Keratinocyte (primary cell): Measurements from ENCODE around the gene LRRC8D. TPM values are rescaled to one million over a fixed set of nuclear protein-coding genes. Genes with fewer than 3 reads are reported as not detected.

Experiments
- DNase-seq: peaks from one replicate; pipeline ENCODE4 v3.0.0-alpha.2; 2011; ENCODE audit warnings: low read depth, missing footprints, low spot score
- FAIRE-seq: peaks from 2 replicates; lab custom pipeline; 2011; peaks lifted over from hg19 to GRCh38; lab: Jason Lieb, UNC
- H2AFZ ChIP-seq: 2 replicates; pipeline ENCODE4 v1.6.0; 2012; ENCODE audit warnings: low read length, control low read depth, inconsistent platforms; ENCODE audit not compliant: control insufficient read depth
- H3K27ac ChIP-seq: 2 replicates; pipeline ENCODE4 v1.5.1; 2011; ENCODE audit warnings: low read length; ENCODE audit not compliant: control insufficient read depth, insufficient read depth
- H3K27me3 ChIP-seq: 3 replicates; pipeline ENCODE4 v1.6.0; 2011; ENCODE audit warnings: low read length; ENCODE audit not compliant: control insufficient read depth, insufficient read depth; ENCODE audit errors: extremely low read depth
- H3K36me3 ChIP-seq, 2 experiments: 2 replicates in 1 of 2; 3 replicates in 1 of 2; pipeline ENCODE4 v1.5.1; 2011; ENCODE audit warnings: low read length in 2 of 2, mild to moderate bottlenecking in 1 of 2; ENCODE audit not compliant: control insufficient read depth in 2 of 2, insufficient read depth in 2 of 2; ENCODE audit errors: extremely low read depth in 1 of 2
- H3K4me1 ChIP-seq: 3 replicates; pipeline ENCODE4 v1.5.1; 2011; ENCODE audit warnings: low read length; ENCODE audit not compliant: control insufficient read depth, insufficient read depth; ENCODE audit errors: extremely low read depth
- H3K4me2 ChIP-seq: 3 replicates; pipeline ENCODE4 v1.6.0; 2011; ENCODE audit warnings: low read depth, low read length; ENCODE audit not compliant: control insufficient read depth, insufficient read depth; ENCODE audit errors: extremely low read depth
- H3K4me3 ChIP-seq, 3 experiments: fragments of 200-600 bp in 1 of 3; sonication (generic) in 1 of 3; 2 replicates in 2 of 3; 3 replicates in 1 of 3; pipeline ENCODE4 v1.5.1; 2011 to 2016; ENCODE audit warnings: low read length in 3 of 3, mild to moderate bottlenecking in 3 of 3, control low read depth in 2 of 3, inconsistent platforms in 1 of 3, low read depth in 1 of 3, mixed read lengths in 1 of 3, mixed run types in 1 of 3, moderate library complexity in 1 of 3; ENCODE audit not compliant: control insufficient read depth in 2 of 3, insufficient read depth in 2 of 3; ENCODE audit errors: extremely low read depth in 1 of 3
- H3K79me2 ChIP-seq: 2 replicates; pipeline ENCODE4 v1.6.0; 2012; ENCODE audit warnings: low read length; ENCODE audit not compliant: control insufficient read depth, insufficient read depth
- H3K9ac ChIP-seq: 3 replicates; pipeline ENCODE4 v1.6.0; 2011; ENCODE audit warnings: low read length; ENCODE audit not compliant: control insufficient read depth, insufficient read depth; ENCODE audit errors: extremely low read depth
- H3K9me1 ChIP-seq: 3 replicates; pipeline ENCODE4 v1.6.0; 2011; ENCODE audit warnings: low read length; ENCODE audit not compliant: control insufficient read depth, insufficient read depth; ENCODE audit errors: extremely low read depth
- H3K9me3 ChIP-seq: 2 replicates; pipeline ENCODE4 v1.5.1; 2012; ENCODE audit warnings: low read depth, low read length; ENCODE audit not compliant: control insufficient read depth
- H4K20me1 ChIP-seq: 3 replicates; pipeline ENCODE4 v1.6.0; 2011; ENCODE audit warnings: low read length; ENCODE audit not compliant: control insufficient read depth, insufficient read depth; ENCODE audit errors: extremely low read depth
- CTCF ChIP-seq, 3 experiments: IDR thresholded peaks in 1 of 3; conservative IDR thresholded peaks in 1 of 3; optimal IDR thresholded peaks in 1 of 3; 2 replicates in 2 of 3; 3 replicates in 1 of 3; pipeline versions ENCODE3 to v1.5.1; 2011; ENCODE audit warnings: low read length in 3 of 3, mild to moderate bottlenecking in 3 of 3, moderate library complexity in 2 of 3, control low read depth in 1 of 3, inconsistent platforms in 1 of 3; ENCODE audit not compliant: insufficient read depth in 2 of 3; ENCODE audit errors: extremely low read depth in 1 of 3
- EZH2 ChIP-seq: IDR thresholded peaks from one replicate; pipeline ENCODE4 v1.6.1; 2012; ENCODE audit warnings: inconsistent platforms, mild to moderate bottlenecking, low read length, moderate library complexity
- dilution Hi-C: fragments of 300-500 bp; cut with MboI; formaldehyde crosslinking; loops from one replicate; pipeline ENCODE4 v1.7.0; 2020; ENCODE audit warnings: low sequenced_read_pairs; ENCODE audit not compliant: extremely low pct_ligation_motif_present
- polyA plus RNA-seq, 5 experiments: library from polyadenylated mRNA; depleted of rRNA in 3 of 5; stranded (reverse) in 3 of 5; stranded (forward) in 1 of 5; unstranded in 1 of 5; fragments of >200 nt; gene quantifications; 1 replicate in 1 of 5; 2 replicates in 3 of 5; 3 replicates in 1 of 5; pipeline versions ENCODE4 v1.2.1 to v1.2.3, GENCODE V29; 2011 to 2012; ENCODE audit warnings: missing spikeins in 2 of 5, low read depth in 1 of 5, low replicate concordance in 1 of 5

The LRRC8D gene
- polyA plus RNA-seq, 1 donor (not counting 4 experiments of a cell fraction or from before 2014, with no cell fraction given), result 54.7 TPM

- Histone ChIP-seq H2AFZ (no peak overlapping the region), H3K9me3 (no peaks in the 10 kb centered on the region), H3K79me2 (no peaks in the 10 kb centered on the region), H3K9me1 (no peaks in the 10 kb centered on the region), H3K4me3 (no peak overlapping the region), H3K27ac (no peak overlapping the region), H4K20me1 (no peaks in the 10 kb centered on the region), H3K36me3 (no peaks in the 10 kb centered on the region), H3K9ac (no peak overlapping the region), H3K4me1 (no peaks in the 10 kb centered on the region), H3K4me2 (no peak overlapping the region), H3K27me3 (no peaks in the 10 kb centered on the region)
- FAIRE-seq (no peak), DNase-seq (no peak)
- dilution Hi-C loops, result no loop called here
- TF ChIP-seq CTCF (optimal IDR thresholded peaks at IDR 0.05 in 1 of 3, IDR thresholded peaks at IDR 0.05 in 1 of 3, conservative IDR thresholded peaks at IDR 0.05 in 1 of 3; ENCODE audit: extremely low read depth in 1 of 3, insufficient read depth in 2 of 3, low read length in 3 of 3) (no peak), EZH2 (no peak)
Measured at GRCh38 chr1:89962742-89963075, 141.9 kb downstream of the LRRC8D start.

- DNase-seq (no peak), FAIRE-seq (no peak)
- H2AFZ ChIP-seq, result no peak overlapping the region
- no peaks in the 10 kb centered on the region for H3K4me1 ChIP-seq
- dilution Hi-C loops, result no loop called here
- H3K4me2 ChIP-seq, result no peak overlapping the region
- H3K4me3 ChIP-seq, result no peak overlapping the region
- no peaks in the 10 kb centered on the region for H4K20me1 ChIP-seq
- no peaks in the 10 kb centered on the region for H3K9me3 ChIP-seq
- H3K9me1 ChIP-seq, result no peaks in the 10 kb centered on the region
- H3K36me3 ChIP-seq, result no peaks in the 10 kb centered on the region
- no peaks in the 10 kb centered on the region for H3K27me3 ChIP-seq
- no peak for TF ChIP-seq CTCF (optimal IDR thresholded peaks at IDR 0.05 in 1 of 3, IDR thresholded peaks at IDR 0.05 in 1 of 3, conservative IDR thresholded peaks at IDR 0.05 in 1 of 3; ENCODE audit: extremely low read depth in 1 of 3, insufficient read depth in 2 of 3, low read length in 3 of 3)
- no peak for TF ChIP-seq EZH2
- H3K9ac ChIP-seq, result no peak overlapping the region
- H3K27ac ChIP-seq, result no peak overlapping the region
- H3K79me2 ChIP-seq, result no peaks in the 10 kb centered on the region
Measured at GRCh38 chr1:89965193-89965768, 144.4 kb downstream of the LRRC8D start.
